Ascending aorta (tissue), 2 donors: ENCODE data around the gene ELF1. TPM values are rescaled to one million over a fixed set of nuclear protein-coding genes. Genes with fewer than 3 reads are reported as not detected.
"Not testable (repeated sequence)": the region's sequence is repeated elsewhere in the genome, so short reads cannot be mapped to it uniquely, and the experiment has no call there.

ENCODE experiments used
- DNase-seq, 2 donors: peaks; one replicate each; pipeline ENCODE4 v3.0.0-alpha.2; 2019; ENCODE audit warnings: low spot score in 2 of 2
- H3K27ac ChIP-seq, 2 donors: fragments of 200-600 bp; sonication (generic); one replicate each; pipeline ENCODE4 v1.5.1; 2016 to 2017; ENCODE audit warnings: mild to moderate bottlenecking in 1 of 2
- H3K27me3 ChIP-seq: fragments of 200-600 bp; sonication (generic); one replicate; pipeline ENCODE4 v1.5.1; 2017
- H3K36me3 ChIP-seq, 2 donors: fragments of 200-600 bp; sonication (generic); one replicate each; pipeline ENCODE4 v1.5.1; 2016
- H3K4me1 ChIP-seq, 2 donors: fragments of 200-600 bp; sonication (generic); one replicate each; pipeline ENCODE4 v1.5.1; 2016 to 2017; ENCODE audit warnings: mild to moderate bottlenecking in 1 of 2
- H3K4me3 ChIP-seq, 2 donors: fragments of 200-600 bp; sonication (generic); one replicate each; pipeline ENCODE4 v1.5.1; 2016 to 2017; ENCODE audit warnings: mild to moderate bottlenecking in 1 of 2
- H3K9me3 ChIP-seq, 2 donors: fragments of 200-600 bp; sonication (generic); one replicate each; pipeline ENCODE4 v1.5.1; 2016
- CTCF ChIP-seq, 3 experiments: fragments of 200-600 bp in 2 of 3; fragments of 450-650 bp in 1 of 3; sonication (generic) in 2 of 3; IDR thresholded peaks; one replicate each; pipeline ENCODE4 v1.5.1; 2016 to 2019; ENCODE audit warnings: antibody characterized with exemption in 3 of 3, mild to moderate bottlenecking in 1 of 3, moderate library complexity in 1 of 3
- intact Hi-C: fragments of 100-400 bp; cut with DNase I; formaldehyde crosslinking; loops from one replicate; pipeline ENCODE4 v1.15.1; 2023
- total RNA-seq: library from RNA; depleted of rRNA; stranded (reverse); fragments of >200 nt; gene quantifications from one replicate; pipeline ENCODE4 v1.1.0, GENCODE V29; 2016

ELF1 gene
- total RNA-seq, 1 donor from 2014 or later, result 105 TPM

- Histone ChIP-seq H3K36me3 (no peaks in the 10 kb centered on the region), H3K4me3 (no peak overlapping the region), H3K9me3 (no peaks in the 10 kb centered on the region), H3K27me3 (no peaks in the 10 kb centered on the region), H3K4me1 (peaks cover 0 to 2% of the 10 kb centered on the region in 2 donors), H3K27ac (no peak overlapping the region)
- no peak for DNase-seq
- TF ChIP-seq CTCF (IDR thresholded peaks at IDR 0.05), result no peak
- intact Hi-C loops, result no loop called here
Measured at GRCh38 chr13:40911341-40911740, 107.8 kb downstream of the ELF1 start.

- Histone ChIP-seq H3K27me3 (no peaks in the 10 kb centered on the region), H3K27ac (no peak overlapping the region), H3K36me3 (no peaks in the 10 kb centered on the region), H3K4me1 (peaks cover 0 to 2% of the 10 kb centered on the region in 2 donors), H3K4me3 (no peak overlapping the region), H3K9me3 (no peaks in the 10 kb centered on the region)
- intact Hi-C loops, result no loop called here
- no peak for DNase-seq
- TF ChIP-seq CTCF (IDR thresholded peaks at IDR 0.05), result no peak
Measured at GRCh38 chr13:40910324-40911050, 108.6 kb downstream of the ELF1 start.

DNA sequence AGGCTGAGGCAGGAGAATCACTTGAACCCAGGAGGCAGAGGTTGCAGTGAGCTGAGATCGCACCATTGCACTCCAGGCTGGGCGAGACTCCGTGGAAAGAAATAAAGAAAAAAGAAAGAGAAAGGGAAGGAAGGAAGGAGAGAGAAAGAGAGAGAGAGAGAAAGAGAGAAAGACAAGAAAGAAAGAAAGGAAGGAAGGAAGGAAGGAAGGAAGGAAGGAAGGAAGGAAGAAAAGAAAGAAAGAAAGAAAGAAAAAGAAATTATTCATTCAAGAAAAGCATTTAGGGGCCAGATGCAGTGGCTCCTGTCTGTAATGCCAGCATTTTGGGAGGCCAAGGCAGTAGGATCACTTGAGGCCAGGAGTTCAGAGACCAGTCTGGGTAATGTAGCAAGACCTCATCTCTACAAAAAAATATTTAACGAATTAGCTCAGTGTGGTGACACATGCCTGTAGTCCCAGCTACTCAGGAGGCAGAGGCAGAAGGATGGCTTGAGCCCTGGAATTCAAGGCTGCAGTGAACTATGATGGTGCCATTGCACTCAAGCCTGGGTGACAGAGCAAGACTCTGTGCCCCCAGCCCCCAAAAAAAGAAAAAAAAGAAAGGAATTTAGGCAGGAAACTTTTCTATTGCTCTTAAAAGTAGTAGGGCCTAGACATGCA is 109.4 kb downstream of the ELF1 start:
- intact Hi-C loops, H3K27me3 ChIP-seq, DNase-seq, H3K4me1 ChIP-seq, H3K36me3 ChIP-seq, H3K27ac ChIP-seq, H3K4me3 ChIP-seq, H3K9me3 ChIP-seq: not testable (repeated sequence)

- no peak for DNase-seq
- H3K4me3 ChIP-seq, result no peak overlapping the region
- intact Hi-C loops, result no loop called here
Measured at GRCh38 chr13:40908546-40908945, 110.6 kb downstream of the ELF1 start.

GRCh38 chr13:40901032-40901431 is 118.1 kb downstream of the ELF1 start:
- intact Hi-C loops, DNase-seq, H3K36me3 ChIP-seq, H3K4me1 ChIP-seq, H3K4me3 ChIP-seq, H3K27ac ChIP-seq, H3K27me3 ChIP-seq, H3K9me3 ChIP-seq: not testable (repeated sequence)

More at GRCh38 chr13:40908546-40908945, 110.6 kb downstream of the ELF1 start:
- Histone ChIP-seq H3K4me1 (peaks cover 0 to 2% of the 10 kb centered on the region in 2 donors), H3K9me3 (no peaks in the 10 kb centered on the region), H3K27ac (no peak overlapping the region), H3K27me3 (no peaks in the 10 kb centered on the region), H3K36me3 (no peaks in the 10 kb centered on the region)
- no peak for TF ChIP-seq CTCF (IDR thresholded peaks at IDR 0.05)

GRCh38 chr13:40900568-40900967 is 118.5 kb downstream of the ELF1 start:
- DNase-seq, H3K4me1 ChIP-seq, H3K9me3 ChIP-seq, H3K27ac ChIP-seq, H3K36me3 ChIP-seq, H3K4me3 ChIP-seq, H3K27me3 ChIP-seq, intact Hi-C loops: not testable (repeated sequence)

- Histone ChIP-seq H3K4me3 (no peak overlapping the region), H3K4me1 (no peaks in the 10 kb centered on the region), H3K36me3 (no peaks in the 10 kb centered on the region), H3K9me3 (no peaks in the 10 kb centered on the region), H3K27ac (no peak overlapping the region), H3K27me3 (no peaks in the 10 kb centered on the region)
- intact Hi-C loops, result no loop called here
- no peak for DNase-seq
- no peak for TF ChIP-seq CTCF (IDR thresholded peaks at IDR 0.05)
Measured at GRCh38 chr13:40897053-40897452, 122.1 kb downstream of the ELF1 start.
